Fibroblast of gingiva (primary cell): ENCODE data around the gene FAM131C.

Source experiments
- DNase-seq: peaks from one replicate; pipeline ENCODE4 v3.0.0-alpha.2; 2011; ENCODE audit warnings: low read depth

The FAM131C gene

GRCh38 chr1:16101623-16102022 lies 28.2 kb upstream of the FAM131C start:
- no peak for DNase-seq

GRCh38 chr1:16099412-16099811 lies 26.0 kb upstream of the FAM131C start:
- no peak for DNase-seq

DNA sequence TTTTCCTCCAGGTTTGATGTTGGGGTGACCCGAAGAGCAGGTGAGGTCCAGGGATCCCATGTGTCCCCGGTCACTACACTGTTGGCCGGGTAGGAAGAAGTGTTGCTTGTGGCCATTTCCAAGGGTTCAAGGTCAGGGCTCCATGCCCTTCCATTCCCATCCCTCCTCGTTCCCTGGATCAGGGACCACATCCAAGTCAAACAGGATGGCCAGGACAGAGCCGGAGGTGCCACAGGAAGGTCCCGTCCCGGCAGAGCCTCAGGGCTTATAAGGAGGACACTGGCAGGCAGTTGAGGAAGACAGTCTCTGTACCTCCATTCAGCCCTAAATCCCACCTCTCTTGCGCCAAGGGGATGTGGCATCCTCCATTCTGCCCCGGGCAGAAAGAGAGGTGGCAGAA lies 22.0 kb upstream of the FAM131C start:
- DNase-seq: no peak

DNA sequence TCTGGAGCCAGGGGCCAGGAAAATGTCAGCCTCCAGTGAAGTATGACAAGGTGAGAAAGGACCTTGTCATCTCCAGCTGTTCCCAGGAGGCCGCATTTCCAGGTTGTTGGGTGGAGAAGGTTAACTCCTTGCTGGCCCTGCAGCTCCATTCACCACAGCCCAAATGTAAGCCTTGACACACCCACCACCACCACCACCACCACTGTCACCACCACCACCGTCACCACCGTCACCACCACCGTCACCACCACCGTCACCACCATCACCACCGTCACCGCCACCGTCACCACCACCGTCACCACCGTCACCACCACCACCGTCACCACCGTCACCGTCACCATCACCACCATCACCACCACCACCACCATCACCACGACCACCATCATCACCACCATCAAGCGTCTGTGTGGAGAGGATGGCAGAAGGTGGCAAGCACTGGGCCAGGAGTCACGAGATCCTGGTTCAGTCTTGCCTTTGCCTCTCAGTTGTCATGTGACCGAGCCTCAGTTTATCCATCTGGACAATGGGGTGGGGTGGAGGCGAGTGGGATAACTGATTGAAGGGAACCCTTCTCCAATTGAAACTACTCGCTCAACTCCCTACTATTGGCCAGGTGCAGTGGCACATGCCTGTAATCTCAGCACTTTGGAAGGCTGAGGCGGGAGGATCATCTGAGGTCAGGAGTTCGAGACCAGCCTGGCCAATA lies 21.2 kb upstream of the FAM131C start:
- DNase-seq: no peak

GRCh38 chr1:16093611-16094010 lies 20.2 kb upstream of the FAM131C start:
- no peak for DNase-seq

GRCh38 chr1:16092923-16093511 lies 19.6 kb upstream of the FAM131C start:
- DNase-seq: no peak

GRCh38 chr1:16092097-16092922 lies 18.9 kb upstream of the FAM131C start:
- DNase-seq: no peak

GRCh38 chr1:16091296-16091695 lies 17.8 kb upstream of the FAM131C start:
- no peak for DNase-seq

DNA sequence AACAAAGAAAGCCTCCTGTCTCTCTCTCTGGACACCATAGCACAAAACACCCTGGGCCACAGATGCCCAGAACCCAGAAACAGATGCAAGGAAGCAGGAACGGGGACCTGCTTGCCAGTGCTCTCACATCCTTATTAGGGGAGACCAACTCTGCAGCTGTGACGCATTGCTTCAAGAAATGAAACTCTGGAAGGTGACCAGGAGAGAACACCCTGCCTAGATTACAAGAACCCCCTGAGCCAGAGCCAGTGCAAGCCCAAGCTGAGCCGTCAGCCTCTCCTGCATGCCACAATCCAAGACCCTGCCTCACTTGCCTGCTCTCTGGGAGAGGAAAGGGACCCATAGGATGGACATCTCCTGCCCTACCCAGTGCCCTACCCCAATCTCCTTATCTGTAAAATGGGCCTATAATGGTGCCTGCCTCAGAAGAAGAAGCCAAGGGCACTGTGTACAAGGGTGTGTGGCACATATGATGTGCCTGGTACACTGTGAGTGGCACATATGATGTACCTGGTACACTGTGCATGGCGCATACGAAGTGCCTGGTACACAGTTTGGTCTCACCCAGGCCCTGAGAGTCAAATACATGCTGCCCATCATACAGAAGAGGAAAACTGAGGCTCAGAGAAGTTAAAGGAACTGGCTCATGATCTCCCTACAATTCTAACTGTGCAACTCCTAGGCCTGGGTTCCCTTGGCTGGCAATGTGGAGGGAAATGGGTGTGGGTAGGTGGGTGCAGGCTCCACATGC lies 16.8 kb upstream of the FAM131C start:
- no peak for DNase-seq

DNA sequence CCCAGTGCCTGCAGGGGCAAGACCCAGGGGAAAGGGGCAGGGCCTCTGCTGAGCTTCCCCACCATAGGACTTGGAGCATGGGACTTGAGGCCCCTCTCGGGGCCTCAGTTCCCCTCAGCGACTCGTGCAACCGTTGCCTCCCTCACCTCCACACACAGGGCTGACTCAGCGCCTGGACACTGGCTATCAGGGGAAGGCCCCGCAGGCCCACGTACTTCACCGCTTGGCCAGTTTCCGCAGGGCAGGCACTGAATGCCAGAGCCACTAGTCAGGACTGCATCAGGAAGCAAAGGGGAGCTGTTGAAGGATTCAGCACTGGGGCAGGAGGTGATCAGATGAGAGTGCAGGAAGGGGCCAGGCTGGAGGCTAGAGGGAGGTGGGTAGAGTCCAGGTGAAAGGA lies 15.5 kb upstream of the FAM131C start:
- no peak for DNase-seq

GRCh38 chr1:16088351-16088911 lies 15.0 kb upstream of the FAM131C start:
- DNase-seq: no peak

- DNase-seq: no peak
Measured at GRCh38 chr1:16087733-16088132, 14.3 kb upstream of the FAM131C start.

GRCh38 chr1:16085522-16085921 lies 12.1 kb upstream of the FAM131C start:
- DNase-seq: no peak

DNA sequence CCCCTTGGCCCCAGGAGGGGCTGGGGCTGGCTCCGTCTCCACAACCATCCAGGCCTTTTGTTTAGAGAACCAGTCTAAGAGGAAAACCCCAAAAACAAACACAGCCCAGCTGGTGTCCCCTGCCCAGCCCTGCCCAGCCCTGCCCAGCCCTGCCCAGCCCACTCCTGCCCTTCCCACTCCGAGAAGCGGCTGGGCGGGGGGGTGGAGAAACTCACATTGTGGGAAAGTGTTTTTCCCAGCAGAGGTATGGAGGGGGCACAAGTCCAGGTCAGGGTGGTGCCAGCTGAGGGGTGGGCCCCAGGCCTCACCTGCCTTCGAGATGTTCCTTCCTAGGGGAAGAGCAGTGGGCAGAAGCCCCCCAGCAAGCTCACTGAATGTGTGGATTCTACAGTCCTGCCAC lies 10.0 kb upstream of the FAM131C start:
- no peak for DNase-seq

DNA sequence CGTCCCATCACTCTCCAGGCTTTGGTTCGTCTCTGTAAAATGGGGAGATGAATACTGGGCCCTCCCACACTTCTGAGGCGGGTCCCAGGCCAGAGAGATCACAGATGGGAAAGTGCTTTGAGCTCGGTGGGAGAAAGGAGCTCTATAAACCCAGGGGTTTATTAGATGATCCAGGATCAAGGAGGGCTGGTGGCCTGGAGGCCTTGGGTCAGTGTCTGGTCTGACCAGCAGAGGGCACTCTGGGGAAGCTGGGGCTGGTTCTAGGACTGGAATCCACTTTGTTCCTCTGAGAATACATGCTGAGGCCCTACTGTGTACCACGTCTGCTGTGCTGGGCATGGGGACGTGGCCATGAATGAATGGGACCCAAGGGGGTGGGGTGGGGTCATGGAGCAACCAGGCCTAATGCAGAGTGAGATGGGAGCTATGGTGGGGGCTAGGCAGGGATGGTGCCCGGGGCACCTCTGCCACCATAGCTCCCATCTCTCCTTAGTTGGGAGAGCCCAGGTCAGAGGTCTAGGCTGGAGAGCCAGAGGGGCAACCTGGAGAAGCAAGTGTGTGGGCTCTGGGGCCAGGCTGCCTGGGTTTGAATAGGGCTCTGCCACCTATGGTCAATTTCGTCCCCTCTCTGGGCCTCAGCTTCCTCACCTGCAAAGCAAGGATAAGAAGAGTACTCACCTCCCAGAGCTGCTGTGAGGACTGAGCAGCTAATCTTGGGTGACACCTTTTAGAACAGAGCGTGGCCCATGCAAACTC lies 9.0 kb upstream of the FAM131C start:
- DNase-seq: peak; percentile 29

DNA sequence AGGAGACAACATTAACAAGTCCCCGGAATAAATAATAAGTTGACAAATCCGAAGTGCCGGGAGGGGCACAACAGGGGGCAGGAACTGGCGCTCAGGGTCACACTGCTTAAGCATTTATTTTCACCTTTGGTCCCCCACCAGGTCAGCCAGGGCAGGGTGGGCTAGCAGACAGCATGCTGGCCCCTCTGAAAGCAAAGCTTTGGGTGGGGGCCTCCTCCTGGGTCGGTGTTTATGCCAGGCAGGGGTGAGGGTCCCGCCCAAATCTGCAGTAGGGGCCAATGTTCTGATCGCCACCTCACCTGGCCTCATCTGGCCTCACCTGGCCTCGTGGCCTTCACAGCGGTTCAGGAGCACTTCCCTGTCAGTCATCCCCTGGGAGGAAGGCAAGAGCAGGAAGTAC lies 8.2 kb upstream of the FAM131C start:
- no peak for DNase-seq

DNA sequence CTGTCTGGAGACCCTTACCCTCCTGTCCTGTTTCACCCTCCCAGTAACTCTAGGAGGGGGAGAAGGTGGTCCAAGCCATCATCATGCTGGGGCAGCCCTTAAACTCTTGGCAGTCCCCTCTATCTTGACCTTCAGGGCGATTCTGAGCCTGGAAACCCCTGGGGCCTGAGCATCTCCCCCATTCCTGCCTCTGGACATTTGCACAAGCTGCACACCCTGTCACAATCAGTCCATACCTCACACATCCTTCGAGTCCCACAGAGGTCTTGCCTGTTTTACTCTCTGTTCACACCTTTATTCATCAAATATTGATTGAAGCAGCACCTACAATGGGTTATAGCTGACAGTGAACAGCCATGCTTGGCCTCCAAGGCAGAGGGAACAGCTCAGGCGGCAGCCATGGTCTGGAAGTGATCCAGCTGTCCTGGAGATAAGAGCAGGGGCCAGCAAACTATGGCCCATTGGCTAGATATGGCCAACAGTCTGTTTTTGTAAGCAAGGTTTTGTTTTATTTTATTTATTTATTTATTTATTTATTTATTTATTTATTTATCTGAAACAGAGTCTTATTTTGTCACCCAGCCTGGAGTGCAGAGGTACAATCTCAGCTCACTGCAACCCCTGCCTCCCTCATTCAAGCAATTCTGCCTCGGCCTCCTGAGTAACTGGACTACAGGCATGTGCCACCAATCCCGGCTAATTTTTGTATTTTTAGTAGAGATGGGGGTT lies 7.1 kb upstream of the FAM131C start:
- DNase-seq: no peak

- peak; percentile 52 for DNase-seq
Measured at GRCh38 chr1:16078925-16079656, 5.6 kb upstream of the FAM131C start.

DNA sequence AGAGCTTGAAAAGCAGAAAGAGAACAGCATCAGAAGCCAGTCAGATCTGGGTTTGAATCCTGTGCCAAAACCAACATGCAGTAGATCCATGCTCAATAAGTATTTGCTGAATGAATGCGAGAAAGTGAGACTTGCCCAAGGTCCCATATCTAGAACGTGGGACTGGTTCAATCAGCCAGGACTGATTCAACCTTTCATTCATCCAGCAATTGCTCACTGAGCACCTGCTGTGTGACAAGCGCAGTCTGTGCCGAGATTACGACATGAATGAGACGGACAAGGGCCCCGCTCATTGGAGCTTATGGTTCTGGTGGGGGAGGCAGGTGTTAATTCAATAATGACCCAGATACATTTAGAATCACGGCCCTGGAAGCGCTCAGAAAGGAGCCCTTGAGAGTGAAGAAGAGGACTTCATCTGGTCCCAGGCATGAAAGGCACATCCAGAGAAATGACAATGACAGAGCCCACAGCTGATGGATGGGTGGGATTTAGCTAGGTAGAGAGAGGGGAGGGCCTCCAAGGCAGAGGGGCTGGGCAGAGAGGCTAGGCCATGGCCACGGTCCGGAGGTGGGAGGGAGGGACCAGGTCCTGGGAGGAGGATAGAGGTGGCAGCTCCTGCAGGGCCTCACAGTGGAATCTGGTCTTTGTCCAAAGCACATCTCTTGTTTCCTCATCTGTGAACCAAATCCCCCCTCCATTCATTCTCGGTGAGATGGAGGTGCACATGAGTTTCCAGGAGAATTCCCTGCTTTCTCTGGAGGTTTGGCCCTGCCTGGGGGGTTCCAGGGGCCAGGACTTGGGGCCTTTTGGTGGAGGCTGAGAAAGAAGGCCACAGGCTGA lies 4.2 kb upstream of the FAM131C start:
- no peak for DNase-seq
